Fibroblast of lung (primary cell): ENCODE data around the gene ZNF813.

Source experiments
- EZH2 ChIP-seq: IDR thresholded peaks from 2 replicates; pipeline ENCODE4 v1.5.1; 2012; ENCODE audit warnings: low read length, control low read depth, mild to moderate bottlenecking; ENCODE audit errors: missing control alignments
- TF ChIP-seq, protein P1 (sequence below), 2 donors: IDR thresholded peaks in 1 of 2; conservative IDR thresholded peaks in 1 of 2; 1 replicate in 1 of 2; 2 replicates in 1 of 2; pipeline ENCODE4 v1.5.1; 2011 to 2012; ENCODE audit warnings: low read length in 2 of 2, control low read depth in 1 of 2, inconsistent platforms in 1 of 2, low read depth in 1 of 2, mild to moderate bottlenecking in 1 of 2

GRCh38 chr19:53511357-53511756, 43.8 kb downstream of the ZNF813 start:
- TF ChIP-seq, protein P1, sequence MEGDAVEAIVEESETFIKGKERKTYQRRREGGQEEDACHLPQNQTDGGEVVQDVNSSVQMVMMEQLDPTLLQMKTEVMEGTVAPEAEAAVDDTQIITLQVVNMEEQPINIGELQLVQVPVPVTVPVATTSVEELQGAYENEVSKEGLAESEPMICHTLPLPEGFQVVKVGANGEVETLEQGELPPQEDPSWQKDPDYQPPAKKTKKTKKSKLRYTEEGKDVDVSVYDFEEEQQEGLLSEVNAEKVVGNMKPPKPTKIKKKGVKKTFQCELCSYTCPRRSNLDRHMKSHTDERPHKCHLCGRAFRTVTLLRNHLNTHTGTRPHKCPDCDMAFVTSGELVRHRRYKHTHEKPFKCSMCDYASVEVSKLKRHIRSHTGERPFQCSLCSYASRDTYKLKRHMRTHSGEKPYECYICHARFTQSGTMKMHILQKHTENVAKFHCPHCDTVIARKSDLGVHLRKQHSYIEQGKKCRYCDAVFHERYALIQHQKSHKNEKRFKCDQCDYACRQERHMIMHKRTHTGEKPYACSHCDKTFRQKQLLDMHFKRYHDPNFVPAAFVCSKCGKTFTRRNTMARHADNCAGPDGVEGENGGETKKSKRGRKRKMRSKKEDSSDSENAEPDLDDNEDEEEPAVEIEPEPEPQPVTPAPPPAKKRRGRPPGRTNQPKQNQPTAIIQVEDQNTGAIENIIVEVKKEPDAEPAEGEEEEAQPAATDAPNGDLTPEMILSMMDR (conservative IDR thresholded peaks at IDR 0.05 in 1 of 2, IDR thresholded peaks at IDR 0.05 in 1 of 2; ENCODE audit: low read depth in 1 of 2, low read length in 2 of 2), result no peak
- no peak for TF ChIP-seq EZH2
